SK-N-SH treated with all-trans-retinoic acid at 6 μM for 48 hours (cell line): ENCODE results near the gene CPA4.

Experiments
- ATAC-seq: fragments of 200-7000 bp; cut with Tn5 transposase; 3 replicates; pipeline ENCODE4 v1.9.1; 2020; ENCODE audit warnings: mild to moderate bottlenecking, moderate library complexity
- CREB5 ChIP-seq: fragments of 250-450 bp; sonication (Bioruptor Pico); IDR thresholded peaks from 2 replicates; pipeline ENCODE4 v1.5.1; 2020; ENCODE audit warnings: low read depth, mild to moderate bottlenecking, moderate library complexity
- CSDC2 ChIP-seq: fragments of 250-450 bp; sonication (Bioruptor Pico); IDR thresholded peaks from 2 replicates; pipeline ENCODE4 v1.5.0; 2020; ENCODE audit warnings: mild to moderate bottlenecking, moderate library complexity
- CSRNP3 ChIP-seq: fragments of 250-450 bp; sonication (Bioruptor Pico); IDR thresholded peaks from 2 replicates; pipeline ENCODE4 v1.5.1; 2021; ENCODE audit warnings: mild to moderate bottlenecking, moderate library complexity
- ESRRG ChIP-seq: fragments of 250-450 bp; sonication (Bioruptor Pico); IDR thresholded peaks from 2 replicates; pipeline ENCODE4 v1.6.1; 2021; ENCODE audit warnings: mild to moderate bottlenecking
- ISL1 ChIP-seq: fragments of 250-450 bp; sonication (Bioruptor Pico); IDR thresholded peaks from 2 replicates; pipeline ENCODE4 v2.1.2; 2022; ENCODE audit warnings: mild to moderate bottlenecking, moderate library complexity
- OSR1 ChIP-seq: fragments of 250-450 bp; sonication (Bioruptor Pico); IDR thresholded peaks from 2 replicates; pipeline ENCODE4 v1.8.0; 2022; ENCODE audit warnings: moderate library complexity, mild to moderate bottlenecking, inconsistent platforms
- PATZ1 ChIP-seq: fragments of 250-450 bp; sonication (Bioruptor Pico); IDR thresholded peaks from 2 replicates; pipeline ENCODE4 v1.8.0; 2020; ENCODE audit warnings: mild to moderate bottlenecking, moderate library complexity, borderline replicate concordance
- PPARA ChIP-seq: fragments of 250-450 bp; sonication (Bioruptor Pico); IDR thresholded peaks from 2 replicates; pipeline ENCODE4 v1.5.0; 2020; ENCODE audit warnings: mild to moderate bottlenecking, borderline replicate concordance
- RARB ChIP-seq: fragments of 250-450 bp; sonication (Bioruptor Pico); IDR thresholded peaks from 2 replicates; pipeline ENCODE4 v1.8.0; 2021; ENCODE audit warnings: mild to moderate bottlenecking, moderate library complexity
- SNAI2 ChIP-seq: fragments of 250-450 bp; sonication (Bioruptor Pico); IDR thresholded peaks from 2 replicates; pipeline ENCODE4 v1.5.0; 2020; ENCODE audit warnings: mild to moderate bottlenecking, moderate library complexity
- TCF4 ChIP-seq: fragments of 250-450 bp; sonication (Bioruptor Pico); IDR thresholded peaks from 2 replicates; pipeline ENCODE4 v1.8.0; 2021; ENCODE audit warnings: mild to moderate bottlenecking, moderate library complexity, borderline replicate concordance
- TOX ChIP-seq: fragments of 250-450 bp; sonication (Bioruptor Pico); IDR thresholded peaks from 2 replicates; pipeline ENCODE4 v1.8.0; 2021; ENCODE audit warnings: mild to moderate bottlenecking, moderate library complexity, borderline replicate concordance
- ZC3H10 ChIP-seq: fragments of 250-450 bp; sonication (Bioruptor Pico); IDR thresholded peaks from 2 replicates; pipeline ENCODE4 v1.5.1; 2021; ENCODE audit warnings: mild to moderate bottlenecking, moderate library complexity
- ZFP3 ChIP-seq: fragments of 250-450 bp; sonication (Bioruptor Pico); IDR thresholded peaks from 2 replicates; pipeline ENCODE4 v1.5.0; 2020; ENCODE audit warnings: mild to moderate bottlenecking, moderate library complexity
- ZFP30 ChIP-seq: fragments of 450-650 bp; formaldehyde crosslinking; IDR thresholded peaks from 2 replicates; pipeline ENCODE4 v1.5.0; 2022; ENCODE audit warnings: mild to moderate bottlenecking, moderate library complexity
- ZNF565 ChIP-seq: fragments of 450-650 bp; formaldehyde crosslinking; conservative IDR thresholded peaks from 2 replicates; pipeline ENCODE4 v1.5.0; 2020; ENCODE audit warnings: low read depth, mild to moderate bottlenecking, moderate library complexity
- ZNF8 ChIP-seq: fragments of 450-650 bp; formaldehyde crosslinking; IDR thresholded peaks from 2 replicates; pipeline ENCODE4 v1.5.0; 2020; ENCODE audit warnings: mild to moderate bottlenecking, moderate library complexity
- TF ChIP-seq, protein P1 (sequence below): fragments of 250-450 bp; sonication (Bioruptor Pico); IDR thresholded peaks from 2 replicates; pipeline ENCODE4 v1.8.0; 2021; ENCODE audit warnings: low read depth, mild to moderate bottlenecking, moderate library complexity, borderline replicate concordance
- TF ChIP-seq, protein P2 (sequence below): fragments of 250-450 bp; sonication (Bioruptor Pico); IDR thresholded peaks from 2 replicates; pipeline ENCODE4 v1.5.0; 2020; ENCODE audit warnings: mild to moderate bottlenecking, moderate library complexity

CPA4 gene

GRCh38 chr7:130338233-130338632 is 45.3 kb downstream of the CPA4 start:
- TF ChIP-seq RARB (CRISPR knock-in tag) (no peak), ESRRG (CRISPR knock-in tag) (no peak), ZFP3 (CRISPR knock-in tag) (no peak), PATZ1 (no peak), ZNF8 (CRISPR knock-in tag) (no peak), ZFP30 (CRISPR knock-in tag) (no peak), SNAI2 (CRISPR knock-in tag) (no peak), TCF4 (CRISPR knock-in tag) (no peak), CSRNP3 (CRISPR knock-in tag) (no peak), CREB5 (CRISPR knock-in tag) (no peak), CSDC2 (CRISPR knock-in tag) (no peak), OSR1 (CRISPR knock-in tag) (no peak), TOX (CRISPR knock-in tag) (no peak), ZC3H10 (CRISPR knock-in tag) (no peak), PPARA (CRISPR knock-in tag) (no peak)
- TF ChIP-seq, protein P1, sequence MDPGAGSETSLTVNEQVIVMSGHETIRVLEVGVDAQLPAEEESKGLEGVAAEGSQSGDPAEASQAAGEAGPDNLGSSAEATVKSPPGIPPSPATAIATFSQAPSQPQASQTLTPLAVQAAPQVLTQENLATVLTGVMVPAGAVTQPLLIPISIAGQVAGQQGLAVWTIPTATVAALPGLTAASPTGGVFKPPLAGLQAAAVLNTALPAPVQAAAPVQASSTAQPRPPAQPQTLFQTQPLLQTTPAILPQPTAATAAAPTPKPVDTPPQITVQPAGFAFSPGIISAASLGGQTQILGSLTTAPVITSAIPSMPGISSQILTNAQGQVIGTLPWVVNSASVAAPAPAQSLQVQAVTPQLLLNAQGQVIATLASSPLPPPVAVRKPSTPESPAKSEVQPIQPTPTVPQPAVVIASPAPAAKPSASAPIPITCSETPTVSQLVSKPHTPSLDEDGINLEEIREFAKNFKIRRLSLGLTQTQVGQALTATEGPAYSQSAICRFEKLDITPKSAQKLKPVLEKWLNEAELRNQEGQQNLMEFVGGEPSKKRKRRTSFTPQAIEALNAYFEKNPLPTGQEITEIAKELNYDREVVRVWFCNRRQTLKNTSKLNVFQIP = no peak
- TF ChIP-seq, protein P2, sequence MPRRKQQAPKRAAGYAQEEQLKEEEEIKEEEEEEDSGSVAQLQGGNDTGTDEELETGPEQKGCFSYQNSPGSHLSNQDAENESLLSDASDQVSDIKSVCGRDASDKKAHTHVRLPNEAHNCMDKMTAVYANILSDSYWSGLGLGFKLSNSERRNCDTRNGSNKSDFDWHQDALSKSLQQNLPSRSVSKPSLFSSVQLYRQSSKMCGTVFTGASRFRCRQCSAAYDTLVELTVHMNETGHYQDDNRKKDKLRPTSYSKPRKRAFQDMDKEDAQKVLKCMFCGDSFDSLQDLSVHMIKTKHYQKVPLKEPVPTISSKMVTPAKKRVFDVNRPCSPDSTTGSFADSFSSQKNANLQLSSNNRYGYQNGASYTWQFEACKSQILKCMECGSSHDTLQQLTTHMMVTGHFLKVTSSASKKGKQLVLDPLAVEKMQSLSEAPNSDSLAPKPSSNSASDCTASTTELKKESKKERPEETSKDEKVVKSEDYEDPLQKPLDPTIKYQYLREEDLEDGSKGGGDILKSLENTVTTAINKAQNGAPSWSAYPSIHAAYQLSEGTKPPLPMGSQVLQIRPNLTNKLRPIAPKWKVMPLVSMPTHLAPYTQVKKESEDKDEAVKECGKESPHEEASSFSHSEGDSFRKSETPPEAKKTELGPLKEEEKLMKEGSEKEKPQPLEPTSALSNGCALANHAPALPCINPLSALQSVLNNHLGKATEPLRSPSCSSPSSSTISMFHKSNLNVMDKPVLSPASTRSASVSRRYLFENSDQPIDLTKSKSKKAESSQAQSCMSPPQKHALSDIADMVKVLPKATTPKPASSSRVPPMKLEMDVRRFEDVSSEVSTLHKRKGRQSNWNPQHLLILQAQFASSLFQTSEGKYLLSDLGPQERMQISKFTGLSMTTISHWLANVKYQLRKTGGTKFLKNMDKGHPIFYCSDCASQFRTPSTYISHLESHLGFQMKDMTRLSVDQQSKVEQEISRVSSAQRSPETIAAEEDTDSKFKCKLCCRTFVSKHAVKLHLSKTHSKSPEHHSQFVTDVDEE (CRISPR knock-in tag) = no peak
- no peak for ATAC-seq

DNA sequence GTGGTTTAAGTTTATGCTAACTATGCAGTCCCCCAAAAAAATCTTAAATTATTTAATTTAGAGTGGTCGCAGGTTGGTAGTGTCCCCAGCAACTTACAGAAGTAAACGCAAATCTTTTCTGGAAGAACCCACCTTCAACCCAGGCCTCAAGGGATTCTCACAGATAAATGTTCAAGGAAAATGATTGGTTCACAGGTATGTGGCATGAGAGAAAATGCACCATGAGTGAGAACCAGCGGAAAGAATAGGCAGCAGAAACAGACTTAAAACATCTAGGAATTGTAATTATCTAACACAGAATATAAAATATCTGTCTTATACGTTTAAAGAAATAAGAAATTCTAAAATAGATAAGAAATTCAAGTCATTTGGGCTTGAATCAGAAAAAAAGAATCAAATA is 48.9 kb downstream of the CPA4 start:
- no peak for TF ChIP-seq ZFP30 (CRISPR knock-in tag)
- TF ChIP-seq ISL1 (CRISPR knock-in tag) = no peak
- no peak for TF ChIP-seq RARB (CRISPR knock-in tag)
- no peak for TF ChIP-seq ZNF565 (CRISPR knock-in tag)
- no peak for TF ChIP-seq CSRNP3 (CRISPR knock-in tag)
- TF ChIP-seq OSR1 (CRISPR knock-in tag) = no peak
- no peak for TF ChIP-seq SNAI2 (CRISPR knock-in tag)
- TF ChIP-seq CREB5 (CRISPR knock-in tag) = no peak
- TF ChIP-seq ZFP3 (CRISPR knock-in tag) = no peak
- TF ChIP-seq PPARA (CRISPR knock-in tag) = no peak
- no peak for TF ChIP-seq ZNF8 (CRISPR knock-in tag)
- no peak for TF ChIP-seq CSDC2 (CRISPR knock-in tag)

More for the DNA sequence above, 48.9 kb downstream of the CPA4 start:
- no peak for ATAC-seq
